Measurements from ENCODE around the gene INA.

The INA gene

DNA sequence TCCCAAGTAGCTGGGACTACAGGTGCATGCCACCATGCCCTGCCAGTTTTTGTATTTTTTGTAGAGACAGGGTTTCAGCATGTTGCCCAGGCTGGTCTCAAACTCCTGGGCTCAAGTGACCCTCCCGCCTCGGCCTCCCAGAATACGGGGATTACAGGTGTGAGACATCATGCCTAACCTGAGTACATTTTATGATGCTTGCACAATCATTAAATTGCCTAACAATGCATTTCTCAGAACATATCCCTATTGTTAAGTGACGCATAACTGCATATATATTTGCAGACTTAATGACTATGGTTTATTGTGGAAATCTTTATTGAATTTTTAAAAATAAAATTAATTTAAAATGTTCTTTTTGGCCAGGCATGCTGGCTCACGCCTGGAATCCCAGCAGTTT is 30.7 kb downstream of the INA start:
- TF ChIP-seq, protein P1, sequence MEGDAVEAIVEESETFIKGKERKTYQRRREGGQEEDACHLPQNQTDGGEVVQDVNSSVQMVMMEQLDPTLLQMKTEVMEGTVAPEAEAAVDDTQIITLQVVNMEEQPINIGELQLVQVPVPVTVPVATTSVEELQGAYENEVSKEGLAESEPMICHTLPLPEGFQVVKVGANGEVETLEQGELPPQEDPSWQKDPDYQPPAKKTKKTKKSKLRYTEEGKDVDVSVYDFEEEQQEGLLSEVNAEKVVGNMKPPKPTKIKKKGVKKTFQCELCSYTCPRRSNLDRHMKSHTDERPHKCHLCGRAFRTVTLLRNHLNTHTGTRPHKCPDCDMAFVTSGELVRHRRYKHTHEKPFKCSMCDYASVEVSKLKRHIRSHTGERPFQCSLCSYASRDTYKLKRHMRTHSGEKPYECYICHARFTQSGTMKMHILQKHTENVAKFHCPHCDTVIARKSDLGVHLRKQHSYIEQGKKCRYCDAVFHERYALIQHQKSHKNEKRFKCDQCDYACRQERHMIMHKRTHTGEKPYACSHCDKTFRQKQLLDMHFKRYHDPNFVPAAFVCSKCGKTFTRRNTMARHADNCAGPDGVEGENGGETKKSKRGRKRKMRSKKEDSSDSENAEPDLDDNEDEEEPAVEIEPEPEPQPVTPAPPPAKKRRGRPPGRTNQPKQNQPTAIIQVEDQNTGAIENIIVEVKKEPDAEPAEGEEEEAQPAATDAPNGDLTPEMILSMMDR (IDR thresholded peaks at IDR 0.05; ENCODE audit: poor library complexity, severe bottlenecking): no peak
- Histone ChIP-seq H3K27ac (ENCODE audit: poor library complexity, severe bottlenecking) (no peak overlapping the region), H3K4me1 (ENCODE audit: insufficient read depth, poor library complexity, severe bottlenecking) (no peaks in the 10 kb centered on the region), H3K27me3 (ENCODE audit: insufficient read depth, poor library complexity, severe bottlenecking) (no peaks in the 10 kb centered on the region), H3K36me3 (ENCODE audit: low read depth) (peaks cover 58% of the 10 kb centered on the region), H3K9me3 (ENCODE audit: severe bottlenecking) (no peaks in the 10 kb centered on the region), H3K4me3 (ENCODE audit: severe bottlenecking) (no peak overlapping the region)
- peak; percentile 56; the same call in 2 of the 3 replicates for ATAC-seq (ENCODE audit: low read depth)
- DNase-seq (ENCODE audit: low spot score): no peak

DNA sequence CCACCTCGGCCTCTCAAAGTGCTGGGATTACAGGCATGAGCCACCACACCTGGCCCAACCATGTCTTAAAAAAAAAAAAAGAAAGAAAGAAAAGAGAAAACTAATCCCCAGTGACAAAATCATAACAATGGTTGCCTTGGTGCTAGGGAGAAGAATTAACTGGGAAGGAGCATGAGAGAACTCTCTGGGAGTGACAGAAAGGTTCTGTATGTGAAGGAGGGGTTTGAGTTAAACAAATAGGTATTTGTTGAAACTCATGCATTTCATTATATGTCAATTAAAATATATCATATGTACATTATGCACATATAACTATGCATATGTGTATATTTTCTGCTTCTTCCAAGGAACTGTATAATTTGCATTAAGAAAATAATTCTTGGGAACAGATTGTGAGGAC is 33.3 kb downstream of the INA start:
- Histone ChIP-seq H3K4me3 (ENCODE audit: severe bottlenecking) (no peak overlapping the region), H3K27me3 (ENCODE audit: insufficient read depth, poor library complexity, severe bottlenecking) (no peaks in the 10 kb centered on the region), H3K9me3 (ENCODE audit: severe bottlenecking) (no peaks in the 10 kb centered on the region), H3K27ac (ENCODE audit: poor library complexity, severe bottlenecking) (no peak overlapping the region), H3K4me1 (ENCODE audit: insufficient read depth, poor library complexity, severe bottlenecking) (no peaks in the 10 kb centered on the region), H3K36me3 (ENCODE audit: low read depth) (peaks cover 70% of the 10 kb centered on the region)
- TF ChIP-seq, protein P1 (IDR thresholded peaks at IDR 0.05; ENCODE audit: poor library complexity, severe bottlenecking): no peak
- DNase-seq (ENCODE audit: low spot score) (no peak), ATAC-seq (ENCODE audit: low read depth) (no peak)

GRCh38 chr10:103316087-103316486 is 39.1 kb downstream of the INA start:
- DNase-seq (ENCODE audit: low spot score): no peak
- TF ChIP-seq, protein P1 (IDR thresholded peaks at IDR 0.05; ENCODE audit: poor library complexity, severe bottlenecking): no peak
- no peak overlapping the region for H3K4me3 ChIP-seq (ENCODE audit: severe bottlenecking)
- H3K27me3 ChIP-seq (ENCODE audit: insufficient read depth, poor library complexity, severe bottlenecking): no peaks in the 10 kb centered on the region
- no peaks in the 10 kb centered on the region for H3K9me3 ChIP-seq (ENCODE audit: severe bottlenecking)
- H3K4me1 ChIP-seq (ENCODE audit: insufficient read depth, poor library complexity, severe bottlenecking): no peaks in the 10 kb centered on the region
- H3K36me3 ChIP-seq (ENCODE audit: low read depth): peaks cover 68% of the 10 kb centered on the region
- H3K27ac ChIP-seq (ENCODE audit: poor library complexity, severe bottlenecking): no peak overlapping the region
- no peak for ATAC-seq (ENCODE audit: low read depth)

GRCh38 chr10:103327906-103328305 is 51.0 kb downstream of the INA start:
- H3K4me1 ChIP-seq (ENCODE audit: insufficient read depth, poor library complexity, severe bottlenecking): no peaks in the 10 kb centered on the region
- TF ChIP-seq, protein P1 (IDR thresholded peaks at IDR 0.05; ENCODE audit: poor library complexity, severe bottlenecking): no peak
- no peak overlapping the region for H3K4me3 ChIP-seq (ENCODE audit: severe bottlenecking)
- peaks cover 79% of the 10 kb centered on the region for H3K36me3 ChIP-seq (ENCODE audit: low read depth)
- ATAC-seq (ENCODE audit: low read depth) (no peak), DNase-seq (ENCODE audit: low spot score) (no peak)
- H3K27ac ChIP-seq (ENCODE audit: poor library complexity, severe bottlenecking): no peak overlapping the region
- no peaks in the 10 kb centered on the region for H3K9me3 ChIP-seq (ENCODE audit: severe bottlenecking)
- H3K27me3 ChIP-seq (ENCODE audit: insufficient read depth, poor library complexity, severe bottlenecking): no peaks in the 10 kb centered on the region

DNA sequence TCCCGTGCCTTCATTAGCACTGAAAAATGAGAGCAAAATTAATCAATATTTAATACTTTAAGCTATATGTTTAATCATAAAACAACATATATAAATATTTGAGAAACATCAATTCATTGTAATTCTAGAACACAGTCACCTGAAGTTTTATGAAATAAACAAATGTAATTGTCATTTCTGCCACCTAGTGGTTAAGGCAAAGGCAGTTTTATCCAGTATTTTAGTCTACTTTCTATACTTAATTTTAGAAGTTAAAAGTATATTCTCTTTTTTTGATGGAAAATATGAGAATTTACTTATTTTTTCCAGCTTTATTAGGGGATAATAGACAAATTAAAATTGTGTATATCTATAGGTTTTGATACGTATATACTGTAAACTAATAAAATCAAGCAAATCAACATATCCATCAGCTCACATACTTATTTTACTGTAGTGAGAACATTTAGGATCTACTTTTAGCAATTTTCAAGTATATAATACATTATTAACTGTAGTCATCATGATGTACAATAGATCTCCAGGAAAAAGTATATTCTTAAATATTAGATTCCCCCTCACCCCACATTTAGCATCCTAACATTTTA is 57.1 kb downstream of the INA start:
- peaks cover 76% of the 10 kb centered on the region for H3K36me3 ChIP-seq (ENCODE audit: low read depth)
- ATAC-seq (ENCODE audit: low read depth) (no peak), DNase-seq (ENCODE audit: low spot score) (no peak)
- H3K4me3 ChIP-seq (ENCODE audit: severe bottlenecking): no peak overlapping the region
- no peaks in the 10 kb centered on the region for H3K9me3 ChIP-seq (ENCODE audit: severe bottlenecking)
- H3K27me3 ChIP-seq (ENCODE audit: insufficient read depth, poor library complexity, severe bottlenecking): no peaks in the 10 kb centered on the region
- TF ChIP-seq, protein P1 (IDR thresholded peaks at IDR 0.05; ENCODE audit: poor library complexity, severe bottlenecking): peak; percentile 86
- no peak overlapping the region for H3K27ac ChIP-seq (ENCODE audit: poor library complexity, severe bottlenecking)
- H3K4me1 ChIP-seq (ENCODE audit: insufficient read depth, poor library complexity, severe bottlenecking): no peaks in the 10 kb centered on the region
